SK-N-SH (cell line): ENCODE results near the gene MYO15A. TPM values are rescaled to one million over a fixed set of nuclear protein-coding genes. Genes with fewer than 3 reads are reported as not detected.

Source experiments
- CTCF ChIA-PET: fragments of 300-600, 350-600 bp; formaldehyde crosslinking; extraction: SDS; loops from one replicate; lab custom pipeline; 2021; lab: Yijun Ruan, JAX
- POLR2A ChIA-PET: fragments of 350-600 bp; sonication (Branson Sonifier 250); formaldehyde crosslinking; extraction: SDS; loops from one replicate; lab custom pipeline; 2020; ENCODE audit warnings: antibody characterized with exemption, inconsistent platforms; lab: Yijun Ruan, JAX
- DNase-seq: peaks from one replicate; pipeline ENCODE4 v3.0.0; 2012
- H2AFZ ChIP-seq: fragments of 200-600 bp; sonication (generic); 2 replicates; pipeline ENCODE4 v1.8.1; 2016; ENCODE audit warnings: antibody characterized with exemption, mild to moderate bottlenecking, low read depth
- H3F3A ChIP-seq: fragments of 200-600 bp; sonication (generic); replicated peaks from 2 replicates; pipeline ENCODE3; 2016; ENCODE audit warnings: antibody characterized with exemption, mild to moderate bottlenecking; ENCODE audit not compliant: insufficient read depth
- H3K27ac ChIP-seq, 2 experiments: fragments of 200-500 bp in 1 of 2; fragments of 200-600 bp in 1 of 2; sonication (Bioruptor generic) in 1 of 2; sonication (generic), shearing (Covaris generic) in 1 of 2; 2 replicates each; pipeline versions ENCODE4 v1.5.1 to v1.6.1; 2014 to 2016; ENCODE audit warnings: low read depth in 2 of 2, inconsistent platforms in 1 of 2, low read length in 1 of 2, mild to moderate bottlenecking in 1 of 2, mixed read lengths in 1 of 2
- H3K27me3 ChIP-seq: fragments of 200-600 bp; sonication (generic), shearing (Covaris generic); 2 replicates; pipeline ENCODE4 v1.6.1; 2016; ENCODE audit warnings: mixed run types; ENCODE audit not compliant: insufficient read depth
- H3K36me3 ChIP-seq, 2 experiments: fragments of 200-500 bp in 1 of 2; fragments of 200-600 bp in 1 of 2; sonication (Bioruptor generic) in 1 of 2; sonication (generic) in 1 of 2; replicated peaks in 1 of 2; 2 replicates each; pipeline versions ENCODE3 to v1.5.1; 2014 to 2016; ENCODE audit warnings: low read length in 1 of 2, mild to moderate bottlenecking in 1 of 2; ENCODE audit not compliant: insufficient read depth in 2 of 2, control insufficient read depth in 1 of 2
- H3K4me1 ChIP-seq, 2 experiments: fragments of 200-500 bp in 1 of 2; fragments of 200-600 bp in 1 of 2; sonication (Bioruptor generic) in 1 of 2; sonication (generic), shearing (Covaris generic) in 1 of 2; 2 replicates each; pipeline versions ENCODE4 v1.5.1 to v1.6.1; 2014 to 2016; ENCODE audit warnings: low read depth in 1 of 2, low read length in 1 of 2, mixed run types in 1 of 2; ENCODE audit not compliant: insufficient read depth in 2 of 2, control insufficient read depth in 1 of 2
- H3K4me2 ChIP-seq: fragments of 200-600 bp; sonication (generic), shearing (Covaris generic); 2 replicates; pipeline ENCODE4 v1.6.1; 2017; ENCODE audit warnings: mixed run types
- H3K4me3 ChIP-seq, 2 experiments: fragments of 200-500 bp in 1 of 2; fragments of 200-600 bp in 1 of 2; sonication (Bioruptor generic) in 1 of 2; sonication (generic), shearing (Covaris generic) in 1 of 2; 2 replicates each; pipeline versions ENCODE4 v1.5.1 to v1.8.1; 2014 to 2016; ENCODE audit warnings: low read depth in 2 of 2, inconsistent platforms in 1 of 2, low read length in 1 of 2, mild to moderate bottlenecking in 1 of 2, mixed read lengths in 1 of 2, moderate library complexity in 1 of 2
- H3K79me2 ChIP-seq: fragments of 200-600 bp; sonication (generic); 2 replicates; pipeline ENCODE4 v1.8.1; 2017; ENCODE audit warnings: mild to moderate bottlenecking; ENCODE audit not compliant: insufficient read depth
- H3K9ac ChIP-seq: fragments of 200-600 bp; sonication (generic); 2 replicates; pipeline ENCODE4 v1.6.1; 2017; ENCODE audit warnings: mixed run types
- H3K9me2 ChIP-seq: fragments of 200-600 bp; sonication (generic); 2 replicates; pipeline ENCODE4 v1.6.1; 2017; ENCODE audit warnings: mixed run types
- H3K9me3 ChIP-seq: fragments of 200-600 bp; sonication (generic); 2 replicates; pipeline ENCODE4 v1.6.1; 2017; ENCODE audit warnings: mixed run types, mild to moderate bottlenecking, moderate library complexity
- H4K20me1 ChIP-seq: fragments of 200-600 bp; sonication (generic); 2 replicates; pipeline ENCODE4 v1.6.1; 2017; ENCODE audit warnings: mild to moderate bottlenecking, mixed run types; ENCODE audit not compliant: insufficient read depth
- CHD2 ChIP-seq: fragments of 150-350 bp; IDR thresholded peaks from 2 replicates; pipeline ENCODE4 v1.6.1; 2018; ENCODE audit warnings: low read length; ENCODE audit not compliant: partially characterized antibody
- FOSL2 ChIP-seq: IDR thresholded peaks from 2 replicates; pipeline ENCODE4 v1.4.0; 2012; ENCODE audit warnings: low read depth, mild to moderate bottlenecking, moderate library complexity, borderline replicate concordance
- FOXM1 ChIP-seq: IDR thresholded peaks from 2 replicates; pipeline ENCODE4 v1.4.0; 2012; ENCODE audit warnings: low read depth, mild to moderate bottlenecking
- GATA2 ChIP-seq: sonication (generic); formaldehyde crosslinking; IDR thresholded peaks from 2 replicates; pipeline ENCODE4 v1.5.0; 2020; ENCODE audit warnings: mild to moderate bottlenecking, missing genetic modification reagents
- JUND ChIP-seq: IDR thresholded peaks from 2 replicates; pipeline ENCODE4 v1.4.0; 2012
- MXI1 ChIP-seq: IDR thresholded peaks from 2 replicates; pipeline ENCODE4 v1.6.1; 2012; ENCODE audit warnings: mild to moderate bottlenecking, low read depth, low read length, improper control_type of control experiment
- TCF12 ChIP-seq: IDR thresholded peaks from 2 replicates; pipeline ENCODE4 v1.4.0; 2012
- TEAD4 ChIP-seq: IDR thresholded peaks from 2 replicates; pipeline ENCODE4 v1.4.0; 2012; ENCODE audit warnings: mild to moderate bottlenecking, borderline replicate concordance; ENCODE audit not compliant: insufficient read depth
- WGBS: methylation state at CpG from one replicate; pipeline ENCODE4 v1.1.6; 2017; ENCODE audit warnings: low lambda C conversion rate; 5-methylcytosine and 5-hydroxymethylcytosine counted together
- polyA plus RNA-seq, 3 experiments: library from polyadenylated mRNA; depleted of rRNA; stranded (reverse); fragments of >200 nt; gene quantifications; 2 replicates each; pipeline ENCODE4 v1.2.3, GENCODE V29; 2012
- TF ChIP-seq, protein P1 (sequence below): IDR thresholded peaks from 2 replicates; pipeline ENCODE4 v1.4.0; 2012; ENCODE audit warnings: low read depth, borderline replicate concordance
- TF ChIP-seq, protein P2 (sequence below): fragments of 150-350 bp; IDR thresholded peaks from 2 replicates; pipeline ENCODE4 v1.6.1; 2016; ENCODE audit warnings: mild to moderate bottlenecking, low read depth, low read length
- TF ChIP-seq, protein P3 (sequence below): IDR thresholded peaks from 2 replicates; pipeline ENCODE4 v1.4.0; 2012; ENCODE audit warnings: low read depth
- TF ChIP-seq, protein P4 (sequence below): fragments of 200-600 bp; sonication (generic); IDR thresholded peaks from 2 replicates; pipeline ENCODE4 v1.6.1; 2017; ENCODE audit warnings: antibody characterized with exemption, mild to moderate bottlenecking, moderate library complexity

The MYO15A gene
- polyA plus RNA-seq, 1 of the 3 experiments (the other 2 are of a cell fraction), result 0.43 TPM

DNA sequence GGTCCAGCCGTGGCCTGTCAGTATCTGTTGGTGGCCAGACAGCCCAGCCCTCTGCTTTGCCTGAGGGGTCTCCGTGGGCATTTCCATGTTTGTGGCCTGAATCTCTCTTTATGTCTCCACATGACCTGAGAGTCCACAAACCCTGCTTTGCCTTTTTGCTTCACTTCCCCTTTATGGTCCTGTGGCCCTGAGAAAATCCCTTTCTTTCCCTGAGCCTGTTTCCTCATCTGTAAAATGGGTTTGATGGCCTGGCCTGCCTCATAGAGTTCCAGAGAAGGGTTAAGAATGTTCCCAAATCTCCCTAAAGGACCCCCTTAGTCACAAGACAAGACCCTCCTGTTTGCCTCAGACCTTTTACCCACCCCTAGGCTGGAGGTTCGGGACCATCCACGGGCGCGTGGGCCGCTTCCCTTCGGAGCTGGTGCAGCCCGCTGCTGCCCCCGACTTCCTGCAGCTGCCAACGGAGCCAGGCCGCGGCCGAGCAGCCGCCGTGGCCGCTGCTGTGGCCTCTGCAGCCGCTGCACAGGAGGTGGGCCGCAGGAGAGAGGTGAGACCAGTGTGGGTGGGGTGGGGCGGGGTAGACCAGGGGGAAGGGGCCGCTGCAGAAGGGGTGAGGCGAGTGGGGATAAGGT, 48.9 kb downstream of the MYO15A start:
- Histone ChIP-seq H3K9me2 (no peaks in the 10 kb centered on the region), H3K9ac (no peak overlapping the region), H2AFZ (no peak overlapping the region), H3K4me1 (peaks cover 3 to 5% of the 10 kb centered on the region in 2 experiments; a peak in 1 of 4 replicates), H3K27ac (no peak overlapping the region), H3F3A (no peaks in the 10 kb centered on the region), H3K27me3 (no peaks in the 10 kb centered on the region), H3K36me3 (no peaks in the 10 kb centered on the region), H3K9me3 (no peaks in the 10 kb centered on the region), H4K20me1 (no peaks in the 10 kb centered on the region)
- CTCF ChIA-PET, result interaction anchor here (0.7 kb wide), 1 partner anchor 17 kb away, joined by 4 read pairs; no protein-coding TSS in a partner anchor
- POLR2A ChIA-PET, result no interaction called here
- DNase-seq, result no peak
- 94% methylated on average over 13 of the region's 22 CpGs for WGBS
- TF ChIP-seq FOSL2 (no peak), JUND (no peak), TCF12 (no peak), FOXM1 (no peak), TEAD4 (no peak)
- TF ChIP-seq, protein P1, sequence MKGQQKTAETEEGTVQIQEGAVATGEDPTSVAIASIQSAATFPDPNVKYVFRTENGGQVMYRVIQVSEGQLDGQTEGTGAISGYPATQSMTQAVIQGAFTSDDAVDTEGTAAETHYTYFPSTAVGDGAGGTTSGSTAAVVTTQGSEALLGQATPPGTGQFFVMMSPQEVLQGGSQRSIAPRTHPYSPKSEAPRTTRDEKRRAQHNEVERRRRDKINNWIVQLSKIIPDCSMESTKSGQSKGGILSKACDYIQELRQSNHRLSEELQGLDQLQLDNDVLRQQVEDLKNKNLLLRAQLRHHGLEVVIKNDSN, result no peak
- TF ChIP-seq, protein P2, sequence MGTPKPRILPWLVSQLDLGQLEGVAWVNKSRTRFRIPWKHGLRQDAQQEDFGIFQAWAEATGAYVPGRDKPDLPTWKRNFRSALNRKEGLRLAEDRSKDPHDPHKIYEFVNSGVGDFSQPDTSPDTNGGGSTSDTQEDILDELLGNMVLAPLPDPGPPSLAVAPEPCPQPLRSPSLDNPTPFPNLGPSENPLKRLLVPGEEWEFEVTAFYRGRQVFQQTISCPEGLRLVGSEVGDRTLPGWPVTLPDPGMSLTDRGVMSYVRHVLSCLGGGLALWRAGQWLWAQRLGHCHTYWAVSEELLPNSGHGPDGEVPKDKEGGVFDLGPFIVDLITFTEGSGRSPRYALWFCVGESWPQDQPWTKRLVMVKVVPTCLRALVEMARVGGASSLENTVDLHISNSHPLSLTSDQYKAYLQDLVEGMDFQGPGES, result no peak
- TF ChIP-seq, protein P3, sequence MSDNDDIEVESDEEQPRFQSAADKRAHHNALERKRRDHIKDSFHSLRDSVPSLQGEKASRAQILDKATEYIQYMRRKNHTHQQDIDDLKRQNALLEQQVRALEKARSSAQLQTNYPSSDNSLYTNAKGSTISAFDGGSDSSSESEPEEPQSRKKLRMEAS, result no peak
- TF ChIP-seq, protein P4, sequence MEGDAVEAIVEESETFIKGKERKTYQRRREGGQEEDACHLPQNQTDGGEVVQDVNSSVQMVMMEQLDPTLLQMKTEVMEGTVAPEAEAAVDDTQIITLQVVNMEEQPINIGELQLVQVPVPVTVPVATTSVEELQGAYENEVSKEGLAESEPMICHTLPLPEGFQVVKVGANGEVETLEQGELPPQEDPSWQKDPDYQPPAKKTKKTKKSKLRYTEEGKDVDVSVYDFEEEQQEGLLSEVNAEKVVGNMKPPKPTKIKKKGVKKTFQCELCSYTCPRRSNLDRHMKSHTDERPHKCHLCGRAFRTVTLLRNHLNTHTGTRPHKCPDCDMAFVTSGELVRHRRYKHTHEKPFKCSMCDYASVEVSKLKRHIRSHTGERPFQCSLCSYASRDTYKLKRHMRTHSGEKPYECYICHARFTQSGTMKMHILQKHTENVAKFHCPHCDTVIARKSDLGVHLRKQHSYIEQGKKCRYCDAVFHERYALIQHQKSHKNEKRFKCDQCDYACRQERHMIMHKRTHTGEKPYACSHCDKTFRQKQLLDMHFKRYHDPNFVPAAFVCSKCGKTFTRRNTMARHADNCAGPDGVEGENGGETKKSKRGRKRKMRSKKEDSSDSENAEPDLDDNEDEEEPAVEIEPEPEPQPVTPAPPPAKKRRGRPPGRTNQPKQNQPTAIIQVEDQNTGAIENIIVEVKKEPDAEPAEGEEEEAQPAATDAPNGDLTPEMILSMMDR, result no peak
- TF ChIP-seq, all 33 proteins: peak for 0
- no peaks in the 10 kb centered on the region for H3K79me2 ChIP-seq
- no peak overlapping the region for H3K4me3 ChIP-seq
- H3K4me2 ChIP-seq, result no peak overlapping the region

DNA sequence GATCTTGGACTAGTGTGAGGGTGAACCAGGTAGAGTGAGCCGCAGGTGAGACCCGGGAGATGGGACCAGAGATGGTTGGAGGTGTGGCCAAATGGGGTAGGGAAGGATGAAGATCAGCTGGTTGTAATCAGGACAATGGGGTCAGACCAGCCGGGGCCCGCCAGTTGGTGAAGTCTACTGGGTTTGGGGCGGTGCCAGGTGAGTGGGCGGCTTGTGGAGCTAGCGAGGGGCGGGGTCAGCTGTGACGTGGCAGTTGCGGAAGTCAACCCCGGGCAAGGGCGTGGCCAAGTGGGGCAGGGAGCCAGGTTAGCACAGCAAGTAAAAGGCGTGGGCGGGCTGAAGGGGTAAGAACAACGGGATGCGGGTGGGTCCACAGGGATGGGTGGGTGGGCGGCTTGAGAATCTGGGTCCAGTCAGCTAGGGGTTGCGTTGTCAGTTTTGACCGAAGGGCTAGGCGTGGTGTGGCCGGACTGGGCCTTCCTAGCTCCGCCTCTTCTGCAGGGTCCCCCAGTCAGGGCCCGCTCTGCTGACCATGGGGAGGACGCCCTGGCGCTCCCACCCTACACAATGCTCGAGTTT, 49.6 kb downstream of the MYO15A start:
- Histone ChIP-seq H3K9me3 (no peaks in the 10 kb centered on the region), H3F3A (no peaks in the 10 kb centered on the region), H3K4me3 (no peak overlapping the region), H2AFZ (no peak overlapping the region), H3K4me2 (no peak overlapping the region), H3K27ac (no peak overlapping the region), H4K20me1 (no peaks in the 10 kb centered on the region), H3K9me2 (no peaks in the 10 kb centered on the region), H3K79me2 (no peaks in the 10 kb centered on the region), H3K9ac (no peak overlapping the region), H3K4me1 (peaks cover 3 to 5% of the 10 kb centered on the region in 2 experiments; a peak in 1 of 4 replicates), H3K27me3 (no peaks in the 10 kb centered on the region), H3K36me3 (no peaks in the 10 kb centered on the region)
- ChIA-PET POLR2A (no interaction called here), CTCF (interaction anchor here (0.7 kb wide), 1 partner anchor 18 kb away, joined by 4 read pairs; no protein-coding TSS in a partner anchor)
- WGBS, result 79% methylated on average over 22 of the region's 26 CpGs
- TF ChIP-seq GATA2 (CRISPR knock-in tag) (no peak), MXI1 (no peak), FOSL2 (no peak), CHD2 (no peak), TCF12 (no peak)
- TF ChIP-seq, protein P3, result no peak
- DNase-seq, result no peak
